Fibroblast of pulmonary artery (primary cell): Measurements from ENCODE around the gene NCLN.
"Not testable (repeated sequence)": the region's sequence is repeated elsewhere in the genome, so short reads cannot be mapped to it uniquely, and the experiment has no call there.

ENCODE experiments used
- DNase-seq: peaks from one replicate; pipeline ENCODE4 v3.0.0-alpha.2; 2010; ENCODE audit warnings: low read depth
- H3K4me3 ChIP-seq: replicated peaks from 2 replicates; pipeline ENCODE4 v1.5.1; 2011; ENCODE audit warnings: low read depth, mild to moderate bottlenecking, control low read depth, low read length, moderate library complexity
- CTCF ChIP-seq: IDR thresholded peaks from 2 replicates; pipeline ENCODE4 v1.5.1; 2011; ENCODE audit warnings: mild to moderate bottlenecking, control low read depth, low read length, inconsistent platforms; ENCODE audit errors: missing control alignments

NCLN gene

GRCh38 chr19:3202346-3202745, 16.6 kb downstream of the NCLN start:
- no peak for TF ChIP-seq CTCF
- no peak for DNase-seq
- no peak overlapping the region for H3K4me3 ChIP-seq

- not testable (repeated sequence) for DNase-seq, H3K4me3 ChIP-seq
Measured at GRCh38 chr19:3202895-3203294, 17.2 kb downstream of the NCLN start.

DNA sequence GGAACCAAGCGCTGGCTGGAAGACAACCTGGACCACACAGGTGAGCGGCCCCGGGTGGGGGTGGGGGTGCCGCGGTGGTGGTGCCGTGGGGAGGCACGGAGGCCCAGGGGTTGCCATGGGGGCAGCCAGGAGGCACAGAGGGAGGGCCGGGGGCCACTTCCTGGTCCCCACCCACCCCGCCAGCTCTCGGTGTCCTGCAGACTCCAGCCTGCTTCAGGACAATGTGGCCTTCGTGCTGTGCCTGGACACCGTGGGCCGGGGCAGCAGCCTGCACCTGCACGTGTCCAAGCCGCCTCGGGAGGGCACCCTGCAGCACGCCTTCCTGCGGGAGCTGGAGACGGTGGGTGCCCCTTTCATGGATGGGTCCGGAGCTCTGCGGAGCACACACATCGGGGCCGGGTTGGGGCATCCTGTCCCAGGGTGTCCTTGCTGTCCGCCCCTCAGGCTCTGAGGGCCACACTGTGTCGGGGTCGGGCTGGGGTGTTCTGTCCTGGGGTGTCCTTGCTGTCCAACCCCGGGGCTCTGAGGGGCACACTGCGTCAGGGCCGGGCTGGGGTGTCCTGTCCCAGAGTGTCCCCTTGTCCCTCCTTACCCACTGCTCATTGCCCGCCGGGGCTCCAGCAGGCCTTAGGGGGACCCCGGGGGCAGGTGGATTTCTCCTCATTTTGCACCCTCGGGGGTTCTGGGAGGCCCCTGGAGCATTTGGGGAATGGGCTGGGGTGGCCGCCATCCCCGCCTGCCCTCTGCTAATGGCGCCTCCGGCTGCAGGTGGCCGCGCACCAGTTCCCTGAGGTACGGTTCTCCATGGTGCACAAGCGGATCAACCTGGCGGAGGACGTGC, 18.3 kb downstream of the NCLN start:
- DNase-seq, result no peak
- TF ChIP-seq CTCF, result no peak
- H3K4me3 ChIP-seq, result no peak overlapping the region

DNA sequence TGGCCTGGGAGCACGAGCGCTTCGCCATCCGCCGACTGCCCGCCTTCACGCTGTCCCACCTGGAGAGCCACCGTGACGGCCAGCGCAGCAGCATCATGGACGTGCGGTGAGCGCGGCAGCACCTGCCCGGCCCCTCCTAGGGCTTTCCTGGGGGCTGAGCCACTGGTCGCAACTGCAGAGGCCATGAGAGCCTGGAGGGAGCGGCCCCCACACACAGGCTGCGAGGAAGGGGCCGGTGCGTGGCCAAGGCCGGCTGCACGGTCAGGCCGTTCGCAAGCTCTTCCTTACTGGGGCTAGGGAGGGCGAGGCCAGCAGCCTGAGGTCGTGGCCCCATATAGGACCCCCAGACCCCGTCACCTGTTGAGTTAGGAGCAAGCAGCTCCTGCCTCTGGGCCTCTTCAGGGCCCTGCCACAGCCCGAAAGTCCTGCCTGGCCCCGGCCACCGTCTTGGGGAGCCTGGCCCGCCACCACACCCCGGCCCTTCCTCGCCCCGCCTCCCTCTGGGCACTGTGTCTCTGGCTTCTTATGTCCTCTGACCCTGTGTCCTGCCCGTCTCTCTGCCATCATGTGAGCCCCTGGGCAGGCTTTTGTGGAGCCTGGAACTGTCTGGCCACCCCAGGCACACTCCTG, 19.0 kb downstream of the NCLN start:
- TF ChIP-seq CTCF, result no peak
- no peak overlapping the region for H3K4me3 ChIP-seq
- no peak for DNase-seq

DNA sequence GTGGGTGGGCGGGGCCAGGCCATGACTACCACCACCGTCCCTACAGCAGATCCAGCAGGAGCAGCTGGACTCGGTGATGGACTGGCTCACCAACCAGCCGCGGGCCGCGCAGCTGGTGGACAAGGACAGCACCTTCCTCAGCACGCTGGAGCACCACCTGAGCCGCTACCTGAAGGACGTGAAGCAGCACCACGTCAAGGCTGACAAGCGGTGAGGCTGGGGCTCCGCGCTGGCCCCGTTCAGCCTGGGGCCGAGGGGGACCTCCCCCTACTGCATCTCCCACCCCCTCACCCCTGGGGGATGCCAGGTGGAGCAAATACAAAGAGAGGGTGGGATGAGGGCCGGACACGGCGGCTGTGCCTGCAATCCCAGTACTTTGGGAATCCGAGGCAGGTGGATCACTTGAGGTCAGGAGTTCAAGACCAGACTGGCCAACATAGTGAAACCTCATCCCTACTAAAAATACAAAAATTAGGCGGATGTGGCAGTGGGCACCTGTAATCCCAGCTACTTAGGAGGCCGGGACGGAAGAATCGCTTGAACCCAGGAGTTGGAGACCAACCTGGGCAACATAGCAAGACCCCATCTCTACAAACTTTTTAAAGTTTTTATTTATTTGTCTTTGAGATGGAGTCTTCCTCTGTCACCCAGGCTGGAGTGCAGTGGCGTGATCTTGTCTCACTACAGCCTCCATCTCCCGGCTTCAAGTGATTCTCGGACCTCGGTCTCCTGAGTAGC, 20.7 kb downstream of the NCLN start:
- DNase-seq, result no peak
- no peak overlapping the region for H3K4me3 ChIP-seq
- TF ChIP-seq CTCF, result no peak

- no peak overlapping the region for H3K4me3 ChIP-seq
- DNase-seq, result no peak
- no peak for TF ChIP-seq CTCF
Measured at GRCh38 chr19:3207461-3208242, 21.9 kb downstream of the NCLN start.
